Measurements from ENCODE around the gene ROBO1. TPM values are rescaled to one million over a fixed set of nuclear protein-coding genes. Genes with fewer than 3 reads are reported as not detected.

ROBO1 gene
- total and polyA plus RNA-seq, 2 experiments from 2014 or later, result 29.3 to 171 TPM

- Histone ChIP-seq H3K27me3 (no peaks in the 10 kb centered on the region), H3K4me1 (ENCODE audit: low read depth) (peaks cover 26% of the 10 kb centered on the region), H3K27ac (no peak overlapping the region), H3K4me3 (no peak overlapping the region), H3K9me3 (ENCODE audit: low read depth) (no peaks in the 10 kb centered on the region), H3K36me3 (no peaks in the 10 kb centered on the region)
- no peak for DNase-seq (ENCODE audit: low read depth in 1 of 2, low spot score in 1 of 2)
- TF ChIP-seq, protein P1, sequence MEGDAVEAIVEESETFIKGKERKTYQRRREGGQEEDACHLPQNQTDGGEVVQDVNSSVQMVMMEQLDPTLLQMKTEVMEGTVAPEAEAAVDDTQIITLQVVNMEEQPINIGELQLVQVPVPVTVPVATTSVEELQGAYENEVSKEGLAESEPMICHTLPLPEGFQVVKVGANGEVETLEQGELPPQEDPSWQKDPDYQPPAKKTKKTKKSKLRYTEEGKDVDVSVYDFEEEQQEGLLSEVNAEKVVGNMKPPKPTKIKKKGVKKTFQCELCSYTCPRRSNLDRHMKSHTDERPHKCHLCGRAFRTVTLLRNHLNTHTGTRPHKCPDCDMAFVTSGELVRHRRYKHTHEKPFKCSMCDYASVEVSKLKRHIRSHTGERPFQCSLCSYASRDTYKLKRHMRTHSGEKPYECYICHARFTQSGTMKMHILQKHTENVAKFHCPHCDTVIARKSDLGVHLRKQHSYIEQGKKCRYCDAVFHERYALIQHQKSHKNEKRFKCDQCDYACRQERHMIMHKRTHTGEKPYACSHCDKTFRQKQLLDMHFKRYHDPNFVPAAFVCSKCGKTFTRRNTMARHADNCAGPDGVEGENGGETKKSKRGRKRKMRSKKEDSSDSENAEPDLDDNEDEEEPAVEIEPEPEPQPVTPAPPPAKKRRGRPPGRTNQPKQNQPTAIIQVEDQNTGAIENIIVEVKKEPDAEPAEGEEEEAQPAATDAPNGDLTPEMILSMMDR (IDR thresholded peaks at IDR 0.05; ENCODE audit: low read depth, low read length), result no peak
Observed at GRCh38 chr3:78875851-78876250, 891.9 kb downstream of the ROBO1 start.

DNA sequence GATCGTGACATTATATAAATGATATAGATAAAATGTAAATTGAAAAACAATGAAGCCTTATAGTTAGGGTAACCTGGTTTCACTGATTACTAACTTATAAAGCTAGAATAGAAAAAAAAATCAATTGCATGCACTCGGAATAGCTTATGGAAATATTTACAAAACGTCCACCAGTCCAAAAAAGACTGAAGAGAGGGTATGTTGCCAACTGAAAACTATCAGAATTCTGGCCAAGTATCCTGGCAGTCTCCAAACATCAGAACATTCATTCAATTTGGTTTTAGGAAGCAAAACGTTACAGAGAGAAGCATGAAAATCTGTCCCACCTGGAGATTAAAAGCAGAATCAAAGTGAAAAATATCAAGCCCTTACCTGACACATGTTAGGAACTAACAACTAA lies 892.4 kb downstream of the ROBO1 start:
- Histone ChIP-seq H3K4me3 (no peak overlapping the region), H3K9me3 (ENCODE audit: low read depth) (no peaks in the 10 kb centered on the region), H3K4me1 (ENCODE audit: low read depth) (peaks cover 22% of the 10 kb centered on the region), H3K36me3 (no peaks in the 10 kb centered on the region), H3K27ac (no peak overlapping the region), H3K27me3 (no peaks in the 10 kb centered on the region)
- no peak for DNase-seq (ENCODE audit: low read depth in 1 of 2, low spot score in 1 of 2)
- TF ChIP-seq, protein P1 (IDR thresholded peaks at IDR 0.05; ENCODE audit: low read depth, low read length), result no peak

GRCh38 chr3:78873641-78874040 lies 894.2 kb downstream of the ROBO1 start:
- TF ChIP-seq, protein P1 (IDR thresholded peaks at IDR 0.05; ENCODE audit: low read depth, low read length), result no peak
- Histone ChIP-seq H3K27me3 (no peaks in the 10 kb centered on the region), H3K4me3 (no peak overlapping the region), H3K4me1 (ENCODE audit: low read depth) (peaks cover 17% of the 10 kb centered on the region), H3K27ac (no peak overlapping the region), H3K9me3 (ENCODE audit: low read depth) (no peaks in the 10 kb centered on the region), H3K36me3 (no peaks in the 10 kb centered on the region)
- DNase-seq (ENCODE audit: low read depth in 1 of 2, low spot score in 1 of 2), result no peak

GRCh38 chr3:78872195-78872594 lies 895.6 kb downstream of the ROBO1 start:
- Histone ChIP-seq H3K4me1 (ENCODE audit: low read depth) (peaks cover 22% of the 10 kb centered on the region), H3K27me3 (no peaks in the 10 kb centered on the region), H3K9me3 (ENCODE audit: low read depth) (no peaks in the 10 kb centered on the region), H3K4me3 (no peak overlapping the region), H3K36me3 (no peaks in the 10 kb centered on the region), H3K27ac (peak overlapping the region; percentile 81)
- DNase-seq (ENCODE audit: low read depth in 1 of 2, low spot score in 1 of 2), result peak; percentile 41 to 61
- TF ChIP-seq, protein P1 (IDR thresholded peaks at IDR 0.05; ENCODE audit: low read depth, low read length), result no peak

DNA sequence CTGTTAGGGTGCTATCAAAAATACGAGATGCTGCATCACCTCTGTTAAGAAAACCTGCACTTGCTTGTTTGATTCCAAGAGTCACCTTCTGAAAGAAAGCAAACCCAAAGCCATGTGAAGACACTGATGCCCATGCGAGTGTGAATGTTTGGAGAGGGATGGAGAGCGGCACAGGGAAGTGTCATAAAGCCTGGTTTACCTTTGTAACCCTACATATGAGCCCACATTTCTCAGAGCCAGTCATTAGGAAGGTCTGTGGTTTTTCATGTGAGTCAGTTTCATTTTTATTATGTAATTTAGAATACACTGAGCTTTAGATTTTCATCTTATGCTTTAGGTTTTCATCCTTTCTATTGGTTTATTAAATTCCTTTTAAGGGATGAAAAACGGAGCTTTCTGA lies 896.8 kb downstream of the ROBO1 start:
- TF ChIP-seq, protein P1 (IDR thresholded peaks at IDR 0.05; ENCODE audit: low read depth, low read length), result no peak
- Histone ChIP-seq H3K36me3 (no peaks in the 10 kb centered on the region), H3K27ac (no peak overlapping the region), H3K9me3 (ENCODE audit: low read depth) (no peaks in the 10 kb centered on the region), H3K4me1 (ENCODE audit: low read depth) (peaks cover 22% of the 10 kb centered on the region), H3K4me3 (no peak overlapping the region), H3K27me3 (no peaks in the 10 kb centered on the region)
- DNase-seq (ENCODE audit: low read depth in 1 of 2, low spot score in 1 of 2), result no peak

DNA sequence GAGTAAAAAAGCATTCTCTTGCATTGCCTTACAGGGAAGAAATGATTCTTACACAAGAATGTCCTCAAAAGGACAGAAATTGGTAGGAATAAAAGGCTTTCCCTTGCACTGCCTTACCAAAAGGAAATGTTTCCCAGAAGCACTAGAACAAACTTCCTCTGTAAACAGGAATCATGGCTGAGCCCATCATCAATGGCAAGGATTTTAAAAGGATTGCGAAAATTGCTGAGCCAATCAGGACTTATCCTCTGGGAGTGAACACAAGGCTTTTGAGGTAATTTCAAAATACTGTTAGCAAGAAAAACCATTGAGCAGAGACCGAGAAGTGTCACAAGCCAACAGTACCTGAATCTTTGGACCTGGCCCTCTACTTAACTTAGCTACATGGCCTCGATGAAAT lies 897.3 kb downstream of the ROBO1 start:
- peak overlapping the region; percentile 30 for H3K27ac ChIP-seq
- H3K36me3 ChIP-seq, result no peaks in the 10 kb centered on the region
- no peaks in the 10 kb centered on the region for H3K9me3 ChIP-seq (ENCODE audit: low read depth)
- no peak overlapping the region for H3K4me3 ChIP-seq
- no peaks in the 10 kb centered on the region for H3K27me3 ChIP-seq
- TF ChIP-seq, protein P1 (IDR thresholded peaks at IDR 0.05; ENCODE audit: low read depth, low read length), result no peak
- DNase-seq (ENCODE audit: low read depth in 1 of 2, low spot score in 1 of 2), result no peak
- peaks cover 22% of the 10 kb centered on the region for H3K4me1 ChIP-seq (ENCODE audit: low read depth)

All from cardiac muscle cell (in vitro differentiated cells and primary cell).